GM12865 (cell line): ENCODE data around the gene FBXO44.
A peak's percentile ranks its signal among the peaks of the same experiment; 100 is the strongest.

Experiments
- DNase-seq: peaks from one replicate; pipeline ENCODE4 v3.0.0; 2010; ENCODE audit warnings: low read depth
- H3K4me3 ChIP-seq: 2 replicates; pipeline ENCODE4 v1.5.1; 2011; ENCODE audit warnings: mild to moderate bottlenecking, low read depth, low read length, control low read depth
- TF ChIP-seq, protein P1 (sequence below): IDR thresholded peaks from 2 replicates; pipeline ENCODE4 v1.5.1; 2011; ENCODE audit warnings: low read length, control low read depth, low read depth, inconsistent platforms; ENCODE audit not compliant: insufficient read depth; ENCODE audit errors: missing control alignments

The FBXO44 gene

GRCh38 chr1:11645670-11646265 lies 8.9 kb upstream of the FBXO44 start:
- TF ChIP-seq, protein P1, sequence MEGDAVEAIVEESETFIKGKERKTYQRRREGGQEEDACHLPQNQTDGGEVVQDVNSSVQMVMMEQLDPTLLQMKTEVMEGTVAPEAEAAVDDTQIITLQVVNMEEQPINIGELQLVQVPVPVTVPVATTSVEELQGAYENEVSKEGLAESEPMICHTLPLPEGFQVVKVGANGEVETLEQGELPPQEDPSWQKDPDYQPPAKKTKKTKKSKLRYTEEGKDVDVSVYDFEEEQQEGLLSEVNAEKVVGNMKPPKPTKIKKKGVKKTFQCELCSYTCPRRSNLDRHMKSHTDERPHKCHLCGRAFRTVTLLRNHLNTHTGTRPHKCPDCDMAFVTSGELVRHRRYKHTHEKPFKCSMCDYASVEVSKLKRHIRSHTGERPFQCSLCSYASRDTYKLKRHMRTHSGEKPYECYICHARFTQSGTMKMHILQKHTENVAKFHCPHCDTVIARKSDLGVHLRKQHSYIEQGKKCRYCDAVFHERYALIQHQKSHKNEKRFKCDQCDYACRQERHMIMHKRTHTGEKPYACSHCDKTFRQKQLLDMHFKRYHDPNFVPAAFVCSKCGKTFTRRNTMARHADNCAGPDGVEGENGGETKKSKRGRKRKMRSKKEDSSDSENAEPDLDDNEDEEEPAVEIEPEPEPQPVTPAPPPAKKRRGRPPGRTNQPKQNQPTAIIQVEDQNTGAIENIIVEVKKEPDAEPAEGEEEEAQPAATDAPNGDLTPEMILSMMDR = peak; percentile 83
- no peak overlapping the region for H3K4me3 ChIP-seq
- DNase-seq = peak; percentile 78

GRCh38 chr1:11646317-11646716 lies 8.4 kb upstream of the FBXO44 start:
- DNase-seq = no peak

GRCh38 chr1:11647333-11647732 lies 7.3 kb upstream of the FBXO44 start:
- no peak overlapping the region for H3K4me3 ChIP-seq
- TF ChIP-seq, protein P1 = no peak
- DNase-seq = no peak

More at GRCh38 chr1:11646317-11646716, 8.4 kb upstream of the FBXO44 start:
- H3K4me3 ChIP-seq = no peak overlapping the region
- TF ChIP-seq, protein P1 = no peak

GRCh38 chr1:11648039-11648438 lies 6.6 kb upstream of the FBXO44 start:
- TF ChIP-seq, protein P1 = no peak
- DNase-seq = no peak
- no peak overlapping the region for H3K4me3 ChIP-seq

DNA sequence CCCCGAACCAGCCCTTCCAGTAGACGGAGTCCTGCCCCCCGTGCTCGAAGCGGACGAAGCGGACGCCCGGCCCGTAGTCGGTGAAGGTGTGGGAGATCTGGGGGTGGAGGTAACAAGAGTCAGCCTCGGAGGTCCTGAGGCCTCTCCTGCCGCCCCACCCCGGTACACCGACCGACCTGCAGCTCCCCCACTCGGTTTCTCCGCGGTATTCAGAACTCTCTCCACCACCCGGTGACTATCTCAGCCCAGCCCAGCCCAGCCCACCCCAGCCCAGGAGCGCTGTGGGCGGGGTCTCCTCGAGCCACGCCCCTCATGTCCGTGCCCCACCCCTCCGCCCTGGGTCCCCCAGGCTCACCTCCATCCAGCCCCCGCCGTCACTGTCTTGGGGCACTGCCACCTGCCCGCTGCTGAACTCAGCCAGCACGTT lies 5.9 kb upstream of the FBXO44 start:
- H3K4me3 ChIP-seq = no peak overlapping the region
- no peak for DNase-seq
- TF ChIP-seq, protein P1 = no peak

GRCh38 chr1:11649237-11649623 lies 5.4 kb upstream of the FBXO44 start:
- no peak for DNase-seq
- TF ChIP-seq, protein P1 = no peak

More at GRCh38 chr1:11649237-11649623, 5.4 kb upstream of the FBXO44 start:
- no peak overlapping the region for H3K4me3 ChIP-seq
